Liver (tissue), 3 donors: ENCODE results near the gene P2RX3.

Source experiments
- ATF3 ChIP-seq: IDR thresholded peaks from 2 replicates; pipeline ENCODE4 v1.6.1; 2016; ENCODE audit warnings: antibody characterized with exemption
- GABPA ChIP-seq, 2 donors: IDR thresholded peaks in 1 of 2; conservative IDR thresholded peaks in 1 of 2; 2 replicates each; pipeline ENCODE4 v1.6.1; 2016; ENCODE audit warnings: antibody characterized with exemption in 2 of 2, mild to moderate bottlenecking in 1 of 2, moderate library complexity in 1 of 2
- HNF4A ChIP-seq, 2 donors: conservative IDR thresholded peaks; 2 replicates each; pipeline ENCODE4 v1.6.1; 2016; ENCODE audit warnings: antibody characterized with exemption in 2 of 2, mild to moderate bottlenecking in 2 of 2
- HNF4G ChIP-seq: IDR thresholded peaks from 2 replicates; pipeline ENCODE4 v1.6.1; 2016; ENCODE audit warnings: antibody characterized with exemption
- JUND ChIP-seq, 2 donors: IDR thresholded peaks; 2 replicates each; pipeline ENCODE4 v1.6.1; 2016; ENCODE audit warnings: antibody characterized with exemption in 2 of 2
- REST ChIP-seq: IDR thresholded peaks from 2 replicates; pipeline ENCODE4 v1.6.1; 2016; ENCODE audit warnings: antibody characterized with exemption, mild to moderate bottlenecking
- SP1 ChIP-seq: IDR thresholded peaks from 2 replicates; pipeline ENCODE4 v1.6.1; 2018; ENCODE audit warnings: antibody characterized with exemption, mild to moderate bottlenecking
- TAF1 ChIP-seq: conservative IDR thresholded peaks from 2 replicates; pipeline ENCODE4 v1.6.1; 2016; ENCODE audit warnings: antibody characterized with exemption, mild to moderate bottlenecking
- TF ChIP-seq, protein P1 (sequence below): fragments of 150-350 bp; IDR thresholded peaks from 2 replicates; pipeline ENCODE4 v1.5.1; 2017; ENCODE audit warnings: improper control_type of control experiment, low read depth, low read length; ENCODE audit not compliant: missing input control
- TF ChIP-seq, protein P2 (sequence below): IDR thresholded peaks from 2 replicates; pipeline ENCODE4 v1.6.1; 2016; ENCODE audit warnings: antibody characterized with exemption
- donor health status: healthy.
- donor health status: healthy.

DNA sequence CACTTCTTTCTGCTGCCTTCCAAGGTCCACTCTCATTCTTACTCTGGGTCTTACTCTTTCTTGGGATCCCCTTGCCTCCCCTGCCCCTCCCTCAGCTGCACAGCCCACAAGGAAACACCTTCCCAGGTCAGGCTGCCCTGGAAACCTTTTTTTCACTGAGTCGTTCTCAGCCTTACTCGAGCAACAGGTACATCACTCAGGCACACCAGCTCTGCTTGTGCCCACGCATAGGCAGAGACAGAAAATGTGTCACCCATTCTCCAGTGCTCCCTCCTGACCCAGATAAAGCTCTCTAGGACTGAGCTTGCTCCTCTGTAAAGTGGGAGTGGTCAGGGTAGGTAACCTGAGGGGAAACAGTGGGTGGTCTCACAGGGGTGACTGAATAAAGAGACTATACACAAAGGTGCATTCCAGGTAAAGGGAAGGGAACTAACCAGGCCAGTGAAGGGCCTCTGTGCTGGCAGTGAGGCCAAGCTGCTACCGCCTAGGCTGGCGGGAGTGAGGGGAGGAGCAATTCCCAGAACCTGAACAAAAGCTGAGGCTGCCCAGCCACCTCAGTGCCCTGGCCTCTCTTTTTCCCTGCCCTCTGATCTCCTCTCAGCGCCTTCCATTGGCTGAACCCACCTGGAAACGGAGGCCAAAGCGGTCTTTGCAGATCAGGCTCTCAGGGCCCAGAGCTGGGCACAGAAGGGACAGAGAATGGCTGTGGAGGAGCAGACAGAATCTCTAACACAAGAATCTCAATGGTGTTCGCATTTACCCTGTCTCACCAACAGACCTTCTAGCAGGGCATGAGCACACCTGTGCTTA, 26.9 kb downstream of the P2RX3 start:
- TF ChIP-seq, protein P1, sequence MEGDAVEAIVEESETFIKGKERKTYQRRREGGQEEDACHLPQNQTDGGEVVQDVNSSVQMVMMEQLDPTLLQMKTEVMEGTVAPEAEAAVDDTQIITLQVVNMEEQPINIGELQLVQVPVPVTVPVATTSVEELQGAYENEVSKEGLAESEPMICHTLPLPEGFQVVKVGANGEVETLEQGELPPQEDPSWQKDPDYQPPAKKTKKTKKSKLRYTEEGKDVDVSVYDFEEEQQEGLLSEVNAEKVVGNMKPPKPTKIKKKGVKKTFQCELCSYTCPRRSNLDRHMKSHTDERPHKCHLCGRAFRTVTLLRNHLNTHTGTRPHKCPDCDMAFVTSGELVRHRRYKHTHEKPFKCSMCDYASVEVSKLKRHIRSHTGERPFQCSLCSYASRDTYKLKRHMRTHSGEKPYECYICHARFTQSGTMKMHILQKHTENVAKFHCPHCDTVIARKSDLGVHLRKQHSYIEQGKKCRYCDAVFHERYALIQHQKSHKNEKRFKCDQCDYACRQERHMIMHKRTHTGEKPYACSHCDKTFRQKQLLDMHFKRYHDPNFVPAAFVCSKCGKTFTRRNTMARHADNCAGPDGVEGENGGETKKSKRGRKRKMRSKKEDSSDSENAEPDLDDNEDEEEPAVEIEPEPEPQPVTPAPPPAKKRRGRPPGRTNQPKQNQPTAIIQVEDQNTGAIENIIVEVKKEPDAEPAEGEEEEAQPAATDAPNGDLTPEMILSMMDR, result no peak
- TF ChIP-seq GABPA (IDR thresholded peaks at IDR 0.05 in 1 of 2, conservative IDR thresholded peaks at IDR 0.05 in 1 of 2), result no peak
- no peak for TF ChIP-seq REST
- TF ChIP-seq SP1, result no peak
- TF ChIP-seq, protein P2, sequence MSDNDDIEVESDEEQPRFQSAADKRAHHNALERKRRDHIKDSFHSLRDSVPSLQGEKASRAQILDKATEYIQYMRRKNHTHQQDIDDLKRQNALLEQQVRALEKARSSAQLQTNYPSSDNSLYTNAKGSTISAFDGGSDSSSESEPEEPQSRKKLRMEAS, result no peak
- TF ChIP-seq HNF4G, result no peak
- TF ChIP-seq JUND (IDR thresholded peaks at IDR 0.05), result no peak
- no peak for TF ChIP-seq ATF3
- no peak for TF ChIP-seq TAF1
- TF ChIP-seq HNF4A (conservative IDR thresholded peaks at IDR 0.05), result no peak
